GM21381 (cell line): ENCODE results near the gene SOX12.
"Not testable (repeated sequence)": the region's sequence is repeated elsewhere in the genome, so short reads cannot be mapped to it uniquely, and the experiment has no call there.

Experiments
- ATAC-seq: cut with Tn5 transposase; IDR thresholded peaks from one replicate; pipeline ENCODE4 v1.9.1; 2021; ENCODE audit warnings: mild to moderate bottlenecking, moderate library complexity; ENCODE audit not compliant: unreplicated experiment

SOX12 gene

DNA sequence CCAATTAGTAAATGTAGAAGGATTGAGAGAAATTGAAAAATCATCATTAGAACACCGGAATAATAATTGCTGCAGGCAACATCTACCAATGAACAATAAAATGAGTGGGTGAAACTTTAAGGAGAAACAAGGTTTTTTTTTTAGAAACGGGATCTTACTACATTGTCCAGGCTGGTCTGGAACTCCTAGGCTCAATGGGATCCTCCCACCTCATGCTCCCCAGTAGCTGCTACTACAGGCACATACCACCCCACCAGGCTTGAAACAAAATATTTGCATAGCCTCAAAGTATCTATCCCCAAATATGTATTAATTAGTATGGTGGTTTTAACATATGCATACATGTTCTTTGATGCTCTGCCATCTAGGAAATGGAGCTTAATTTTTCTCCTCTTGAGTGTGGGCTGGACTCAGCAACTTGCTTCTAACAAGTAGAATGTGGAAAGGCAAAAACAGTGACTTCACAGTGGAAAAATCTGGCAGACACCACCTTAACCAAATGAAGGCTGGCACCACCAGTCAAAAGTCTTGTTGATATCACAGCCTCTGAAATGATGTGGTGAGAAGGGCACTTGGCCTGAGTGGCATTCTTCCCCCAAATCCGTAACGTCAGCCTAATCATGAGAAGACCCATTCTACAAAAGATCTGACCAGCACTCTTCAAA is 33.7 kb downstream of the SOX12 start:
- no peak for ATAC-seq

DNA sequence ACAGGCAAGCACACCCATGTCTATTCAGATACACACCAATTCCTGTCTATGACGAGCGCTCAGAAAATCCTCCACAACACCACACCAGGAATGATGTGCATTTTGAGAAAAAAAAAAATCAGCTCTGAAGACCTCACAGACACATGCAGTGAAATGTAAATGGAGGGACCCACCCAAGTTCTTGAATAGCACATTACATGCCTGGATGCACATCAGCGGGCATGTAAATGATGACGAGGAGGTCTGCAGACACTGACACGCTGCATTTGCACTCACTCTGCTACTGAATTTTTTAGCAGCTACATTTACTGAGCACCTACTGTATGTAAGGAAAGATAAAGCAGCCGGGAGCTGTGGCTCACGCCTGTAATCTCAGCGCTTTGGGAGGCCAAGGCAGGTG is 36.2 kb downstream of the SOX12 start:
- no peak for ATAC-seq

GRCh38 chr20:362271-363254 is 37.2 kb downstream of the SOX12 start:
- ATAC-seq: no peak

DNA sequence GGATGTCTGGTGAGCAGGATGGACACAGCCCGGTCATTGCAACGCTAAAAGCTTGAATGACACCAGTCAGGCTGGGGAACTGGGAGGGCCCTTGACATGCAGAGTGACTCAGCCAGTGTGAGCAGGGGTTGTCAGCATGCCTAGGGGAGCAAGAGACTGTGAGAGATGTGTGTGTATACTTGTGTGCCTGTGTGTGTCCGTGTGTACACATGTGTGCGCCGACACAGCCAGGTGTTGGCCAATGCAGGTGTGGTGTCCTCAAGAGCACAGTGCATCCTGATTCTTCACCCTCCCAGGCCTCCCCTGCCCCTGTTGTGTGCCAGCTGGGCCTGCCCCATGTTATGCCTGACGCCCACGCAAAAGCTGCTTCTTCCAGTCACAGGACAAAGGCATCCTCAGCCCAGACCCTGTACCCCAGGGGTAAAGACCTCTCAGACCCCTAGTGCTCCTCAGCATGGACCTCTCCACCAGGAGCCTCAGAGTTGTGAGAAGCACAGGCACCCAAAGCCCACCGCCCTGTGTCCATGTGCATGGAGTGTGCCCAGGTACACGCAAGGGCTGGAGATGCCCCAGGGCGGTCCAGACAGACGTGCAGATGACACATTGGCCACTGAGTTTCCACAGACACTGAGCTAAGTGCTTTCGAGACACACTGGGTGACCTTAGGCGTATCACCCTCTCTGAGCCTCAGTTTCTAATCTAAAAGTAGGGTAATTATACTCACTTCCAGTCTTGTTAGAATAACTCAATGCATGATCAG is 38.1 kb downstream of the SOX12 start:
- ATAC-seq: no peak

- no peak for ATAC-seq
These were observed 39.8 kb downstream of the SOX12 start for GRCh38 chr20:364905-365794.

GRCh38 chr20:366041-366718 is 40.8 kb downstream of the SOX12 start:
- ATAC-seq: no peak

DNA sequence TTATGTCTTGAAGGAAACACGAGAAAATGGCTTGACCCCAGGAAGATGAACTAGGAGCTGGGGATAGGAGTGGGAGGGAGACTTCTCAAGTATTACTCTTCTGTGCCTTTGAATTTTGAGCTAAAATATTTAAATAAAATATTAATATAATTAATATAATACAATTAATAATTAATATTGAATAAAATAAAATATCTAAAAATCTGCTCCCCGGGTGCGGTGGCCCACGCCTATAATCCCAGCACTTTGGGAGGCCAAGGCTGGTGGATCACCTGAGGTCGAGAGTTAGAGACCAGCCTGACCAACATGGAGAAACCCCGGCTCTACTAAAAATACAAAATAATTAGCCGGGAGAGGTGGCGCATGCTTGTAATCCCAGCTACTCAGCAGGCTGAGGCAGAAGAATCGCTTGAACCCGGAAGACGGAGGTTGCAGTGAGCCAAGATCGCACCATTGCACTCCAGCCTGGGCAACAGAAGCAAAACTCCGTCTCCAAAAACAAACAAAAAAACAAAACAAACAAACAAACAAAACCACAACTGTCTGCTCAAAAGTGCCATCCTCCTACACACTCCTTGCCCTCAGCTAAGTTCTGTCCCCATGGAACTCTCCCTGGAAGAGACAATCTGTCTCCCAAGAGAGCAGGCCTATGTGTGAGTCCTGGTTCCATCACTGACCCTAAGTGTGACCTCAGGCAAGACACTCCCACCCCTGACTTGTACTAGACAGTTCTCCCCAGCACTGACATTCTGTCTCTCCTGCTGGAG is 41.5 kb downstream of the SOX12 start:
- ATAC-seq: no peak

GRCh38 chr20:367486-367887 is 42.1 kb downstream of the SOX12 start:
- ATAC-seq: no peak

DNA sequence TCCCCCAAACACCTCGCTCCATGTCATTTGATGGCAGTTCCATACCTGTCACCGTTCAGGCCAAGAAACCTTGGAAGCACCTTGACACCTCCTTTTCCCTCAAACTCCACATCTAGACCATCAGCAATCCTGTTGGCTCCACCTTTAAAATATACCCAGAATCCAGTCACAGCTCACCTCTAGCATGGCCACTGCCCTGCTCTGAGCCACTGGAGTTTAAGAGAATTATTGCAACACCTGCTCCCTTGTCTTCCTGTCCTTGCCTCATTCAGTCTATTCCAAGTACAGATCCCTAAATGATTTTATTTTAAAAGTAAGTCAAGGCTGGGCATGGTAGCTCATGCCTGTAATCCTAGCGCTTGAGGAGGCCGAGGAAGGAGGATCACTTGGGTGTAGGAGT is 43.6 kb downstream of the SOX12 start:
- ATAC-seq: no peak

DNA sequence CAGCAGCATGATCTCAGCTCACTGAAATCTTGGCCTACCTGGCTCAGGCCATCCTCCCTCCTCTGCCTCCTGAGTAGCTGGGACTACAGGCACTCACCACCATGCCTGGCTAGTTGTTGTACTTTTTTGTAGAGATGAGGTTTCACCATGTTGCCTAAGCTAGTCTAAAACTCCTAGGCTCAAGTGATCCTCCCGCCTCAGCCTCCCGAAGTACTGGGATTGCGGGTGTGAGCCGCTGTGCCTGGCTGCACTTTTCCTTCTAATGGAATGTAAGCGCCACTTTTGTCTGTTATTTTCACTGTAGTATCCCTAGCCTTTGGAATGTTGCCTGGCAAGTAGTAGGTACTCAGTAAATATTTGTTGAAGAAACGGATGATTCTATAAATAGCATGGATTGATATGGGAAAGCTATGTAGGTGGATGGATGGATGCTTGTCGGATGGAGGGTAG is 44.8 kb downstream of the SOX12 start:
- no peak for ATAC-seq

DNA sequence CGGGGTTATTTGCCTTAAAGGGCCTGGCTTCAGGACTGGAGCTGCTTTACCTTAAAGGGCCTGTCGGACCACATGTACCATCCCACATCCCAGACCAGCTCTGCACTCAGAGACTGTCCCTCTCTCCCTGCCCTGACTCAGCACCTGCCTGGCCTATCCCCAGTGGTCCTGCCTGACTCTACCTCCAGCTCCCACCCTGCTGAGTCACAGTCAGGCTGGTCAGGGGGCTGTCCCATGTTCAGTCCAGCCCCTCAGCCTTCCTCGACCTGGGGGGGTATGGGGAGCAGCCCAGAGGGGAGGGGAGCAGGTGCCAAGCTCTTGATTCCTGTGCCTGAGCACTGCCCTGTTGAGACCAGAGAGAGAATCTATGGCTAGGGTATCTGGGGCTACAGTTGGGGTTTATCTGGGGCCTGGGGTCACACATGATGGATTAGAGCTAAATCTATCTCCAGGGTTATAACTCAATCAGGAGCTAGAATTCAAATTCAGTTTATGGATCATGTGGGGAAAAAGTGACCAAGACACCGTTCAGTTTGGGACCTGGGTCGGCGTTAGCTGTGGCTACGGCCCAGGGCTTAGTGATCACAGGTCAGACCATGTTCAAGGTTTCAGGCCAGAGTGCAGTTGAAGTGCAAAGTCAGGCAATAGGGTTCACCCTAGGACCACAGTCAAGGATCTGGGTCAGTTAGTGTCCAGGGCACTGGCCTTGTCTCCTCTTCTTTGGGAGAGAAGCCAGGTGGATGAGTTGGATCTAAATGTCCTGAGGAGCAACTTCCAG is 45.8 kb downstream of the SOX12 start:
- ATAC-seq: no peak

DNA sequence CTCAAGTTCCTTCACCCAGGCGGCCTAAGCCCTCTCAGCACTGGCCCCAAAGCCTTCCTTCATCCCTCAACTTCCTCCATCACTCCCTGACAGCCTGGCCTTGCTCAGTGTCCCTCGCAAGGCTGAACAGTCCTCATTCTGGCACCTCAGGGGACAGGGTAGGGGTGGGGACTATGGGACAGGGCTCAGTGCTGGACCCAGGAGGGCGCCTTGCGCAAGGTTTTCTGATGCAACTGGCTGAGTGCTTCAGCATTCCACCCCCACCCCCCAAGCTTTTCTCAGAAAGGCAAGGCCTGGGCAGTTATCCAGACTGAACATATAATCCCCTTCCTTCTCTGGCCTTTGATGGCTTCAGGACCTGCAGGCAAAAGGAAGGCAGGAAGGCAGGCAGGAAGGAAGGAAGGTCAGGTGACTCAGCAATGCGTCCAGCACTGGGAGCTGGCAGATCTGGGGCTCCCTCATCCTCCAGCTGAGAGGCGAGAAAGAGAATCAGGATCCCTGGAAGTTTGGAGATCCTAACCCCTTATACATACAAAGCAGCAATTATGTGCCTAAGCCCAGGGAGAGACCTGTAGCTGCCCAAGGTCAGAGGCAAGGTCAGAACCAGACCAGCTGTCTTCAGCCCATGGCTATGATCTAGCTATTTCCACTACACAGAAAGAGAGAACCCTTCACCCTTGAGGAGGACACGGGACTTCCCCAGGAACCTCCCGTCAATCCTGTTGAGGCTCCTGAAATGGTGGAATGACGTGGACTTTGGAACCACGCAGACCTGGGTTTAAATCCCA is 46.6 kb downstream of the SOX12 start:
- no peak for ATAC-seq

DNA sequence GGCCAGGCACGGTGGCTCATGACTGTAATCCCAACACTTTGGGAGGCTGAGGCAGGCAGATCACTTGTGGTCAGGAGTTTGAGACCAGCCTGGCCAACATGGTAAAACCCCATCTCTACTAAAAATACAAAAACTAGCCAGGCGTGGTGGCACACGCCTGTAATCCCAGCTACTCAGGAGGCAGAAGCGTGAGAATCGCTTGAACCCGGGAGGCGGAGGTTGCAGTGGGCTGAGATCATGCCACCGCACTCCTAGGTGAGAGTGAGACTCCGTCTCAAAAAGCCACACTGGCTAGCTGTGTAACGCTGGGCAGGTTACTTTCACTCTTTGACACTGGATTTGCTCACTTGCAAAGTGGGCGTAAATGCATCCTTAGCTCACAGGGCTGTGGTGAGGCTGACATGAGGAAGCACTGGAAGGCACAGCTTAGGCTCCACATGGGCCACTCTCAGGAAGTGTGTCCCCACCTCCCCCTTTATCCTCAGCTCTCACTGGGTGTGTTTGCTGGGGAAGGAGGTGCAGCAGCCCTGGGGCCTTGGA is 47.3 kb downstream of the SOX12 start:
- not testable (repeated sequence) for ATAC-seq

- no peak for ATAC-seq
These were observed 48.0 kb downstream of the SOX12 start for GRCh38 chr20:373171-373890.

DNA sequence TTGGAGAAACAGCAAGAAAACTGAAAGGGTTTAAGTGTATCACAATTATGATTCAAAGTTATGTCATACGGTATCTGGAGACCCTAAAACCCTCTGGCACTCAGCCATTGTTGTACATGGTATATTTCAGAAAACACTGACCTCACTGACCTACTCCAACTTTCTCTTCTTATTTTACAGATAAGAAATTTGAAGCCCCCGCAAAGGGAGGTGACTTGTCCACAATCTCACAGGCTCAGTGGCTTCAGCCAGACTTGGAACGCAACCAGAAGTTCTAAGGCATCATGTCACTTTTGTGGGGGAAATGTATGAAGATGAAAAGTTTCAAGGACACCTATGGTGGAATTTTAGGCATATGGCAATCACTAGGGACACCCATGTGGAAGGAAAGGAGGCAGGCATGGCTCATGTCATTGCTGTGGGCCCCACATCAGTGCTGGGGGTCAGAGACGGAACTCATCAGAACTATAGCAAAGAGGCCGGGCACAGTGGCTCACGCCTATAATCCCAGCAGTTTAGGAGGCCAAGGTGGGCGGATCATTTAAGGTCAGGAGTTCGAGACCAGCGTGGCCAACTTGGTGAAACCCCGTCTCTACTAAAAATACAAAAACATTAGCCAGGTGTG is 50.0 kb downstream of the SOX12 start:
- no peak for ATAC-seq

DNA sequence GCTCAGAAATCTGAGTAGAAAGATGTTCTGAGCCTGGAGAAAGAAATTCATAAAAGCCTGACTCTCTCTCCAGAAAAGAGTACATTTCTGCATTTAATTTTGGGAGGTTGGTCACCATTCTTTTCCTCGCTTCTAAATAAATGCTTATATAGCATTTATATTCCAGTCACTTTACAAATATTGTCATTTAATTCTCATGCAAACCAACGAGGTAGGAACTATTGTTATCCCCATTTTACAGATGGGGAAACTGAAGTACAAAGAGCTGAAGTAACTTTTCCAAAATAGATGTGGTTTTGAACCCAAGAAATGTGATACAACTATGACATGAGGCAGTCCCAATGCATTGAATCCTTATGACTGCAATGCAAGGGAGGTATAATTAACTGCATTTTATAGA is 50.7 kb downstream of the SOX12 start:
- ATAC-seq: no peak
